CD4-positive, alpha-beta T cell treated with Interleukin-1 beta for 1 hour (primary cell): ENCODE data around the gene CPPED1.

ENCODE experiments used
- DNase-seq, 2 donors: peaks; one replicate each; pipeline ENCODE4 v3.0.0-alpha.2; 2020 to 2022

The CPPED1 gene

GRCh38 chr16:12628536-12628935 is 175.2 kb downstream of the CPPED1 start:
- DNase-seq: no peak

- no peak for DNase-seq
Measured at GRCh38 chr16:12627394-12627793, 176.3 kb downstream of the CPPED1 start.

- no peak for DNase-seq
Measured at GRCh38 chr16:12626411-12626810, 177.3 kb downstream of the CPPED1 start.

- DNase-seq: no peak
Measured at GRCh38 chr16:12625716-12626115, 178.0 kb downstream of the CPPED1 start.

GRCh38 chr16:12625068-12625467 is 178.6 kb downstream of the CPPED1 start:
- no peak for DNase-seq

- no peak for DNase-seq
Measured at GRCh38 chr16:12620150-12620549, 183.5 kb downstream of the CPPED1 start.

- DNase-seq: no peak
Measured at GRCh38 chr16:12618515-12618914, 185.2 kb downstream of the CPPED1 start.

- no peak for DNase-seq
Measured at GRCh38 chr16:12617401-12617819, 186.3 kb downstream of the CPPED1 start.

- DNase-seq: no peak
Measured at GRCh38 chr16:12614662-12615278, 188.9 kb downstream of the CPPED1 start.

- no peak for DNase-seq
Measured at GRCh38 chr16:12613992-12614661, 189.6 kb downstream of the CPPED1 start.

- no peak for DNase-seq
Measured at GRCh38 chr16:12613131-12613991, 190.3 kb downstream of the CPPED1 start.

- no peak for DNase-seq
Measured at GRCh38 chr16:12612598-12613101, 191.0 kb downstream of the CPPED1 start.

GRCh38 chr16:12611916-12612597 is 191.6 kb downstream of the CPPED1 start:
- no peak for DNase-seq

- no peak for DNase-seq
Measured at GRCh38 chr16:12611006-12611477, 192.6 kb downstream of the CPPED1 start.

- DNase-seq: no peak
Measured at GRCh38 chr16:12609937-12610699, 193.6 kb downstream of the CPPED1 start.
